ENCODE measurements around the gene PROM1.

PROM1 gene

DNA sequence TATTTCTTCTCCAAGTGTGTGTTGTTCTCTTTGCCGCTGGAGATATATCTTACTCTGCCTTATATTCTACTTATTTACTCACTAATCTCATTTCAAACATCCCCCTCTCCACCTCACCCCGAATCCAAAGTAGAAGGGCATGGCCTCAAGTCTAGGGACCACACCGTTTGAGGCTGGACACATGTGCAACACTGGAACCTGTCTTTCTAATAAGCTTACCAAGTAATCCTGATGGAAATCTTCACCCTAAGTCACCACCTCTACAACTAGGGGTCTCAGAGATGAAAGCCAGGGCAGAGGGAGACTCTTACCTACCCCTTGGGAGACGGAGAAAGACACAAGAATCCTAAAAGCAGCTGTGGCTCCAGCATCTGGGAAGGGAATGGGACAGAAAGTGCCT, 6.0 kb downstream of the PROM1 start:
- H3K4me3 ChIP-seq (ENCODE audit: low read length): no peak overlapping the region
- H3K9me3 ChIP-seq (replicated peaks; ENCODE audit: insufficient read depth, low read length): no peaks in the 10 kb centered on the region
- H4K20me1 ChIP-seq (ENCODE audit: insufficient read depth, low read length): no peaks in the 10 kb centered on the region
- H3K27ac ChIP-seq (ENCODE audit: low read length): no peak overlapping the region
- H3F3A ChIP-seq (ENCODE audit: insufficient read depth, low read length): no peaks in the 10 kb centered on the region
- H3K9ac ChIP-seq (ENCODE audit: low read length): no peak overlapping the region
- H3K9me2 ChIP-seq (replicated peaks; ENCODE audit: insufficient read depth, low read length): no peaks in the 10 kb centered on the region
- no peak for DNase-seq
- H3K79me2 ChIP-seq (ENCODE audit: low read length): no peaks in the 10 kb centered on the region
- TF ChIP-seq, protein P1, sequence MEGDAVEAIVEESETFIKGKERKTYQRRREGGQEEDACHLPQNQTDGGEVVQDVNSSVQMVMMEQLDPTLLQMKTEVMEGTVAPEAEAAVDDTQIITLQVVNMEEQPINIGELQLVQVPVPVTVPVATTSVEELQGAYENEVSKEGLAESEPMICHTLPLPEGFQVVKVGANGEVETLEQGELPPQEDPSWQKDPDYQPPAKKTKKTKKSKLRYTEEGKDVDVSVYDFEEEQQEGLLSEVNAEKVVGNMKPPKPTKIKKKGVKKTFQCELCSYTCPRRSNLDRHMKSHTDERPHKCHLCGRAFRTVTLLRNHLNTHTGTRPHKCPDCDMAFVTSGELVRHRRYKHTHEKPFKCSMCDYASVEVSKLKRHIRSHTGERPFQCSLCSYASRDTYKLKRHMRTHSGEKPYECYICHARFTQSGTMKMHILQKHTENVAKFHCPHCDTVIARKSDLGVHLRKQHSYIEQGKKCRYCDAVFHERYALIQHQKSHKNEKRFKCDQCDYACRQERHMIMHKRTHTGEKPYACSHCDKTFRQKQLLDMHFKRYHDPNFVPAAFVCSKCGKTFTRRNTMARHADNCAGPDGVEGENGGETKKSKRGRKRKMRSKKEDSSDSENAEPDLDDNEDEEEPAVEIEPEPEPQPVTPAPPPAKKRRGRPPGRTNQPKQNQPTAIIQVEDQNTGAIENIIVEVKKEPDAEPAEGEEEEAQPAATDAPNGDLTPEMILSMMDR (IDR thresholded peaks at IDR 0.05; ENCODE audit: low read length): no peak
- no peak for TF ChIP-seq EZH2 (optimal IDR thresholded peaks at IDR 0.05; ENCODE audit: low read depth, low read length)
- TF ChIP-seq EZH2phosphoT487 (IDR thresholded peaks at IDR 0.05; ENCODE audit: low read length): no peak
- peaks cover 14% of the 10 kb centered on the region for H3K27me3 ChIP-seq (replicated peaks; ENCODE audit: insufficient read depth, low read length)
- H3K4me1 ChIP-seq (ENCODE audit: low read length): no peaks in the 10 kb centered on the region
- H2AFZ ChIP-seq (ENCODE audit: low read length): no peak overlapping the region
- H3K36me3 ChIP-seq (replicated peaks; ENCODE audit: insufficient read depth, low read length): no peaks in the 10 kb centered on the region
- H3K4me2 ChIP-seq (ENCODE audit: low read depth, low read length): no peak overlapping the region

DNA sequence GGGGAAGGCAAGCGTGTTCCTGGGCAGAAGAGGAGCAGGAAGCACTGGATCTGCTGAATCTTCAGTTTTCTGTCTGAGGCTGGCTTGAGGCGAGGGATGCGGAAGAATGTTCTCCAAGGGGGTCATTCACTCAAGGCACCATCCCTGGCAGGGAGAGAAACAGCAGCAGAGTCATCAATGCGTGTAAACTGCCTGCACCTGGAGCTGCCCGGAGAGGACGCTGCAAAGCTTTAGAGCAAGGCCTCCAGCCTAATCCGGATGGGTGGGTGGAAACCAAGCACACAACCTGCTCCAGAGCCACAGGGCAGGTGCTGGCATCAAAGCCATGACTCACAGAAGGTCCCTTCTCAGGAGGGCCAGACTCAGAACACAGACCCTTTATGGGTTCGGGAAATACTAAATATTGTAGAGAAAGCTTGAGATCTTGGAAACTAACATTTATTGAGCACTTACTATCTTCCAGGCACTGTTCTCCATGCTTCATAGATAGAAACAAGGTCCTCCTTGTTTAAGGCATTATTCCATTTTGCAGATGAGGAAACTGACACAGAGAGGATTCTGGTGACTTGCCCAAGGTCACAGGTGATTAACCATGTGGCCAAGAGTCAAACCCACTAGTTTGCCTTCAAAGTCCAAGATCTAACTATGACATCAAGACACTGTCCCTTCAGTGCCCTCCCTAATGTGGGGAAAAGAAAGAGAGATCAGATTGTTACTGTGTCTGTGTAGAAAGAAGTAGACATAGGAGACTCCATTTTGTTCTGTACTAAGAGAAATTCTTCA, 7.7 kb downstream of the PROM1 start:
- Histone ChIP-seq H3K9me3 (replicated peaks; ENCODE audit: insufficient read depth, low read length) (no peaks in the 10 kb centered on the region), H3K4me2 (ENCODE audit: low read depth, low read length) (no peak overlapping the region), H2AFZ (ENCODE audit: low read length) (no peak overlapping the region), H4K20me1 (ENCODE audit: insufficient read depth, low read length) (no peaks in the 10 kb centered on the region), H3F3A (ENCODE audit: insufficient read depth, low read length) (no peaks in the 10 kb centered on the region), H3K27ac (ENCODE audit: low read length) (no peak overlapping the region), H3K79me2 (ENCODE audit: low read length) (no peaks in the 10 kb centered on the region), H3K4me1 (ENCODE audit: low read length) (no peaks in the 10 kb centered on the region), H3K36me3 (replicated peaks; ENCODE audit: insufficient read depth, low read length) (no peaks in the 10 kb centered on the region), H3K4me3 (ENCODE audit: low read length) (no peak overlapping the region), H3K9me2 (replicated peaks; ENCODE audit: insufficient read depth, low read length) (no peaks in the 10 kb centered on the region), H3K9ac (ENCODE audit: low read length) (no peak overlapping the region), H3K27me3 (replicated peaks; ENCODE audit: insufficient read depth, low read length) (no peaks in the 10 kb centered on the region)
- no peak for DNase-seq
- TF ChIP-seq, protein P1 (IDR thresholded peaks at IDR 0.05; ENCODE audit: low read length): no peak
- TF ChIP-seq EZH2phosphoT487 (IDR thresholded peaks at IDR 0.05; ENCODE audit: low read length) (no peak), EZH2 (optimal IDR thresholded peaks at IDR 0.05; ENCODE audit: low read depth, low read length) (no peak)

DNA sequence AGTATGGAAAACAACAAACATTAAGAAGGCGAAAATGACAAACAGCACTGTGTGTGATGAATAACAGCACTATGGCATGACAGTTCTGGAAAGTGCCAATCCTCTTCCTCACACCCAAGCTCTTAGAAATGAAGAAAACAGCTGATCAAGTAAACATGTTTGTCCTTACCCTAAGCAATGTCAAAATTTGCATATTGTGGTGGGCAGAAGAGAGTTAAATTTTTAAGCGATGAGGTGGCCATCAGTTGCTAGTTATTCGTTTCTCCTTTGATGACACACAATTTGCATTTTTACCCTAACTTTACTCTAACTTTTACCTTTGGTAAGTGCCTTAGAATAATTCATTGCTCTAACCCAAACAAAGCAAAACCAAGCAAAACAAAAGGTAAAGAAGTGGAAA, 8.8 kb downstream of the PROM1 start:
- Histone ChIP-seq H3K36me3 (replicated peaks; ENCODE audit: insufficient read depth, low read length) (no peaks in the 10 kb centered on the region), H3K4me3 (ENCODE audit: low read length) (no peak overlapping the region), H3K4me1 (ENCODE audit: low read length) (no peaks in the 10 kb centered on the region), H3K4me2 (ENCODE audit: low read depth, low read length) (no peak overlapping the region), H2AFZ (ENCODE audit: low read length) (no peak overlapping the region), H3K9ac (ENCODE audit: low read length) (no peak overlapping the region), H3K79me2 (ENCODE audit: low read length) (no peaks in the 10 kb centered on the region), H3F3A (ENCODE audit: insufficient read depth, low read length) (no peaks in the 10 kb centered on the region), H3K9me2 (replicated peaks; ENCODE audit: insufficient read depth, low read length) (no peaks in the 10 kb centered on the region), H3K27ac (ENCODE audit: low read length) (no peak overlapping the region), H3K27me3 (replicated peaks; ENCODE audit: insufficient read depth, low read length) (no peaks in the 10 kb centered on the region), H4K20me1 (ENCODE audit: insufficient read depth, low read length) (no peaks in the 10 kb centered on the region), H3K9me3 (replicated peaks; ENCODE audit: insufficient read depth, low read length) (no peaks in the 10 kb centered on the region)
- DNase-seq: no peak
- TF ChIP-seq EZH2 (optimal IDR thresholded peaks at IDR 0.05; ENCODE audit: low read depth, low read length) (no peak), EZH2phosphoT487 (IDR thresholded peaks at IDR 0.05; ENCODE audit: low read length) (no peak)
- TF ChIP-seq, protein P1 (IDR thresholded peaks at IDR 0.05; ENCODE audit: low read length): no peak
